PFSK-1 (cell line): ENCODE data around the gene MKLN1.

Experiments used
- POLR2AphosphoS5 ChIP-seq: IDR thresholded peaks from 2 replicates; pipeline ENCODE4 v1.6.1; 2012; ENCODE audit warnings: low read depth, mild to moderate bottlenecking, control low read depth, low read length, moderate library complexity
- REST ChIP-seq, 2 experiments: IDR thresholded peaks; 2 replicates each; pipeline versions ENCODE4 v1.6.1 to v1.8.0; 2011 to 2012; ENCODE audit warnings: low read depth in 2 of 2, low read length in 2 of 2, control low read depth in 1 of 2, inconsistent platforms in 1 of 2, mild to moderate bottlenecking in 1 of 2, moderate library complexity in 1 of 2; ENCODE audit not compliant: insufficient read depth in 1 of 2
- TAF1 ChIP-seq: IDR thresholded peaks from 2 replicates; pipeline ENCODE4 v1.6.1; 2012; ENCODE audit warnings: low read length, control low read depth, borderline replicate concordance; ENCODE audit not compliant: insufficient read depth

- TF ChIP-seq POLR2AphosphoS5: no peak
- TF ChIP-seq REST (IDR thresholded peaks at IDR 0.05; ENCODE audit: insufficient read depth in 1 of 2, low read depth in 2 of 2, low read length in 2 of 2): no peak
- no peak for TF ChIP-seq TAF1
These were observed 153.0 kb downstream of the MKLN1 start for GRCh38 chr7:131480384-131481315.
